Measurements from ENCODE around the gene AUH. TPM values are rescaled to one million over a fixed set of nuclear protein-coding genes. Genes with fewer than 3 reads are reported as not detected.

The AUH gene
- total and polyA plus RNA-seq, 12 donors, result 16.3 to 56.3 (median 44.2) TPM

DNA sequence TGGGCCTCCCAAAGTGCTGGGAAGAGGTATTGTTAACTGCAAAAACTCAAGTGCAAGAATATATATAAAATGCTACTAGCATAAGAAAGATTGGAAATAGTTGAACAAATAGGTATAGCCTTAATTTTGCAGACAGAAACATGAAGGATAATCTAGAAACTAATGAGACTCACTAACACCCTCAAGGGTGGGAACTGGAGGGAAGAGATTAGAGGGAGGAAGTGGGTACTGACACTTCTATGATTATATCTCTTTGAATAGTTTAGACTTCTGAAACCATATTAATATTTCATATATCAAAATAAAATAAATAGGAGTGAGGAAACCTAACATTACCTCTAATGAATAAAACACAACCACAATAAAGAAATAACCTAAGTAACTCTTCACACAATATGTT, 23.0 kb downstream of the AUH start:
- no peak for ATAC-seq
- TF ChIP-seq, protein P1, sequence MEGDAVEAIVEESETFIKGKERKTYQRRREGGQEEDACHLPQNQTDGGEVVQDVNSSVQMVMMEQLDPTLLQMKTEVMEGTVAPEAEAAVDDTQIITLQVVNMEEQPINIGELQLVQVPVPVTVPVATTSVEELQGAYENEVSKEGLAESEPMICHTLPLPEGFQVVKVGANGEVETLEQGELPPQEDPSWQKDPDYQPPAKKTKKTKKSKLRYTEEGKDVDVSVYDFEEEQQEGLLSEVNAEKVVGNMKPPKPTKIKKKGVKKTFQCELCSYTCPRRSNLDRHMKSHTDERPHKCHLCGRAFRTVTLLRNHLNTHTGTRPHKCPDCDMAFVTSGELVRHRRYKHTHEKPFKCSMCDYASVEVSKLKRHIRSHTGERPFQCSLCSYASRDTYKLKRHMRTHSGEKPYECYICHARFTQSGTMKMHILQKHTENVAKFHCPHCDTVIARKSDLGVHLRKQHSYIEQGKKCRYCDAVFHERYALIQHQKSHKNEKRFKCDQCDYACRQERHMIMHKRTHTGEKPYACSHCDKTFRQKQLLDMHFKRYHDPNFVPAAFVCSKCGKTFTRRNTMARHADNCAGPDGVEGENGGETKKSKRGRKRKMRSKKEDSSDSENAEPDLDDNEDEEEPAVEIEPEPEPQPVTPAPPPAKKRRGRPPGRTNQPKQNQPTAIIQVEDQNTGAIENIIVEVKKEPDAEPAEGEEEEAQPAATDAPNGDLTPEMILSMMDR (IDR thresholded peaks at IDR 0.05), result no peak
- DNase-seq, result no peak
- H3K9me3 ChIP-seq, result peaks cover 0 to 9% (median 0%) of the 10 kb centered on the region in 11 donors
- intact Hi-C loops (cut with DNase I), result no loop called here
- no peak overlapping the region for H3K27ac ChIP-seq
- H3K4me1 ChIP-seq, result peaks cover 0 to 17% (median 11%) of the 10 kb centered on the region in 9 donors
- peaks cover 0 to 60% (median 17%) of the 10 kb centered on the region in 9 donors for H3K36me3 ChIP-seq
- no peak overlapping the region for H3K4me3 ChIP-seq
- no peaks in the 10 kb centered on the region for H3K27me3 ChIP-seq

DNA sequence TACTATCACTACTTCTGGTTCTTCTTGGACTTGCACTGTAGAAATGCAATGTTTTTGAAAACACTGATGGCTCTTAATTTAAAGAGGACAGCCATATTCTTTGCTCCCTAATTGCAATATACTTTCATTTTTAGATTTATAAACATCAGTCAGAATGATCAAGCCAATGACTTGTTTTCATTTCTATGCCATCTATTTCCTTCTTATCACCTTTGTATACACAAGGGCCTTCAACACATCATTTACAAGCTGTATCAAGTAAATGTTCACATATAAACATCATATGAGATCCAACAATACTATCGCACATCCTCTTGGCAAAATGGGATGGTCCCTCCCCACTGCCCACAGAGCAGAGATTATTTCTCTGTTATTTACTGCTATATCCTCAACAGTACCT, 24.9 kb downstream of the AUH start:
- DNase-seq (no peak), ATAC-seq (no peak)
- Histone ChIP-seq H3K4me1 (peaks cover 0 to 29% (median 16%) of the 10 kb centered on the region in 9 donors), H3K36me3 (peaks cover 0 to 48% (median 10%) of the 10 kb centered on the region in 9 donors), H3K4me3 (no peak overlapping the region), H3K9me3 (peaks cover 0 to under 1% (median 0%) of the 10 kb centered on the region in 11 donors), H3K27me3 (no peaks in the 10 kb centered on the region), H3K27ac (no peak overlapping the region)
- TF ChIP-seq, protein P1 (IDR thresholded peaks at IDR 0.05), result no peak
- intact Hi-C loops (cut with DNase I), result no loop called here
- WGBS, 2 donors, result 88 to 91% methylated on average over 1 of the region's 1 CpG

DNA sequence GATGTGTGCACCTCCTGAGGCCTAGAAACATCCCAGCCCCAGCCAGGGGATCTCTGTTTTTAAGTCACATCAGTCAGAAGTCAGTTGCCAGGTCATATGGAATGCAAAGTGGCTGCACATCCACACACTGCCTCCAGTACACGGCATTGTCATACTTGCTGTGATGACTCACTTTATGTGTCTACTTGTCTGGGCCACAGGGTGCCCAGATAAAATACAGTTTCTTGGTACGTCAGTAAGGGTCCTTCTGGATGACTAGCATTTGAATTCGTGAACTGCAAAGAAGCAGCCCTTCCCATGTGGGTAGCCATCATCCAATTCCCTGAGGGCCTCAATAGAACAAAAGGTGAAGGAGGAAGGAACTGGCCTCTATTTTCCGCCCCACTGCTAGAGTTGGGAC, 27.7 kb downstream of the AUH start:
- peaks cover 0 to 20% (median 2%) of the 10 kb centered on the region in 9 donors for H3K36me3 ChIP-seq
- ATAC-seq, result peak in 1 of 8 donors; percentile 34
- no peak overlapping the region for H3K27ac ChIP-seq
- TF ChIP-seq, protein P1 (IDR thresholded peaks at IDR 0.05), result no peak
- H3K4me1 ChIP-seq, result peaks cover 0 to 12% (median 5%) of the 10 kb centered on the region in 9 donors
- intact Hi-C loops (cut with DNase I), result no loop called here
- no peaks in the 10 kb centered on the region for H3K27me3 ChIP-seq
- H3K9me3 ChIP-seq, result peaks cover 0 to 6% (median 0%) of the 10 kb centered on the region in 11 donors
- no peak overlapping the region for H3K4me3 ChIP-seq
- 81 to 84% methylated on average over 4 of the region's 4 CpGs for WGBS, 2 donors
- DNase-seq, result no peak

DNA sequence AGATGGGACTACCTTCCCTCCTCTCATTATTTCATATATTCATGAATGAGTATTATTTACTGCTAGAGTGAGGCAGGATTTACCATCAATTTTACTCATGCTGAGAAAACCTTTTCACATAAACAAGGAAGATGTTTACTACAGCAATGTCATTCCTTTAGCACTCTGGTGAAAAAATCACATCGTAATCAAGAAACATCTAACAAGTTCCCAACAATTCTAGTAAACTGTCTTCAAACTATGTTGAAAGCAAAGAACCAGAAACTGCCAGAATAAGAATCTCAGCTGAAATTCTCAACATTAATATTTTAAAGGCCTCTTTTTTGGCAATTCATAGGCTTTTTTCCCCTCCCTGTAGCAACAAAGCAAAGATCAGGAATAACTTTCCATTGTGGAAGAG, 28.2 kb downstream of the AUH start:
- WGBS, 2 donors, result 89 to 97% methylated on average over 1 of the region's 1 CpG
- intact Hi-C loops (cut with DNase I), result no loop called here
- H3K27ac ChIP-seq, result no peak overlapping the region

More for the DNA sequence above, 28.2 kb downstream of the AUH start:
- Histone ChIP-seq H3K27me3 (no peaks in the 10 kb centered on the region), H3K36me3 (peaks cover 0 to 15% (median 0%) of the 10 kb centered on the region in 9 donors), H3K4me3 (no peak overlapping the region), H3K9me3 (peaks cover 0 to 6% (median 0%) of the 10 kb centered on the region in 11 donors), H3K4me1 (peaks cover 0 to 16% (median 5%) of the 10 kb centered on the region in 9 donors)
- DNase-seq (no peak), ATAC-seq (no peak)
- TF ChIP-seq, protein P1 (IDR thresholded peaks at IDR 0.05), result no peak

Data from heart right ventricle (tissue), 16 donors.